GM21619 (cell line): ENCODE measurements around the gene KCNQ1.

Experiments
- ATAC-seq: cut with Tn5 transposase; IDR thresholded peaks from one replicate; pipeline ENCODE4 v1.9.1; 2021; ENCODE audit not compliant: unreplicated experiment

Gene KCNQ1

GRCh38 chr11:2661173-2662023, 216.6 kb downstream of the KCNQ1 start:
- ATAC-seq = no peak

- ATAC-seq = no peak
Measured at GRCh38 chr11:2662024-2662312, 217.2 kb downstream of the KCNQ1 start.

GRCh38 chr11:2662430-2663299, 217.9 kb downstream of the KCNQ1 start:
- ATAC-seq = no peak

- ATAC-seq = no peak
Measured at GRCh38 chr11:2663506-2663905, 218.7 kb downstream of the KCNQ1 start.

GRCh38 chr11:2663915-2664314, 219.1 kb downstream of the KCNQ1 start:
- ATAC-seq = no peak

- ATAC-seq = no peak
Measured at GRCh38 chr11:2664376-2664775, 219.6 kb downstream of the KCNQ1 start.

- ATAC-seq = no peak
Measured at GRCh38 chr11:2664791-2665525, 220.2 kb downstream of the KCNQ1 start.

GRCh38 chr11:2665526-2666400, 221.0 kb downstream of the KCNQ1 start:
- ATAC-seq = no peak

GRCh38 chr11:2666401-2666741, 221.6 kb downstream of the KCNQ1 start:
- ATAC-seq = no peak

- ATAC-seq = no peak
Measured at GRCh38 chr11:2666828-2667570, 222.2 kb downstream of the KCNQ1 start.

- no peak for ATAC-seq
Measured at GRCh38 chr11:2667940-2668339, 223.1 kb downstream of the KCNQ1 start.

GRCh38 chr11:2668876-2669275, 224.1 kb downstream of the KCNQ1 start:
- ATAC-seq = no peak

- no peak for ATAC-seq
Measured at GRCh38 chr11:2669634-2670469, 225.0 kb downstream of the KCNQ1 start.

GRCh38 chr11:2670541-2671100, 225.8 kb downstream of the KCNQ1 start:
- no peak for ATAC-seq

- no peak for ATAC-seq
Measured at GRCh38 chr11:2671748-2672147, 226.9 kb downstream of the KCNQ1 start.

- ATAC-seq = no peak
Measured at GRCh38 chr11:2672553-2673249, 227.9 kb downstream of the KCNQ1 start.

GRCh38 chr11:2673250-2673610, 228.4 kb downstream of the KCNQ1 start:
- ATAC-seq = no peak

- ATAC-seq = no peak
Measured at GRCh38 chr11:2673871-2674471, 229.2 kb downstream of the KCNQ1 start.
